ENCODE results near the gene CELA3A. TPM values are rescaled to one million over a fixed set of nuclear protein-coding genes. Genes with fewer than 3 reads are reported as not detected.

CELA3A gene
- total RNA-seq, 4 donors from 2014 or later, result not detected

- no peaks in the 10 kb centered on the region for H3K9me3 ChIP-seq
- H3K4me3 ChIP-seq, result no peak overlapping the region
- WGBS, result 77% methylated on average over 3 of the region's 3 CpGs
- H3K36me3 ChIP-seq, result no peaks in the 10 kb centered on the region
- no peaks in the 10 kb centered on the region for H3K27me3 ChIP-seq
- no peak overlapping the region for H3K27ac ChIP-seq (replicated peaks in 1 of 4)
- DNase-seq (ENCODE audit: extremely low spot score), result no peak
- H3K4me1 ChIP-seq, result peaks cover 9 to 13% (median 12%) of the 10 kb centered on the region in 4 donors
- TF ChIP-seq POLR2AphosphoS5 (IDR thresholded peaks at IDR 0.05) (no peak), CTCF (IDR thresholded peaks at IDR 0.05) (no peak), EP300 (IDR thresholded peaks at IDR 0.05) (no peak), POLR2A (IDR thresholded peaks at IDR 0.05; ENCODE audit: low read depth) (no peak)
- intact Hi-C loops (cut with DNase I), result no loop called here
Observed at GRCh38 chr1:22043198-22043769, 41.8 kb downstream of the CELA3A start.

- no peak overlapping the region for H3K4me3 ChIP-seq
Observed at GRCh38 chr1:22044690-22045420, 43.4 kb downstream of the CELA3A start.

GRCh38 chr1:22045604-22046228, 44.3 kb downstream of the CELA3A start:
- no peak for DNase-seq (ENCODE audit: extremely low spot score)
- 70% methylated on average over 2 of the region's 2 CpGs for WGBS
- intact Hi-C loops (cut with DNase I), result no loop called here
- no peaks in the 10 kb centered on the region for H3K27me3 ChIP-seq
- TF ChIP-seq EP300 (IDR thresholded peaks at IDR 0.05) (no peak), CTCF (IDR thresholded peaks at IDR 0.05) (no peak), POLR2AphosphoS5 (IDR thresholded peaks at IDR 0.05) (no peak), POLR2A (IDR thresholded peaks at IDR 0.05; ENCODE audit: low read depth) (no peak)
- H3K36me3 ChIP-seq, result no peaks in the 10 kb centered on the region
- peaks cover 0 to 3% (median 0%) of the 10 kb centered on the region in 4 donors for H3K4me1 ChIP-seq
- H3K4me3 ChIP-seq, result no peak overlapping the region
- no peaks in the 10 kb centered on the region for H3K9me3 ChIP-seq
- no peak overlapping the region for H3K27ac ChIP-seq (replicated peaks in 1 of 4)

More at GRCh38 chr1:22044690-22045420, 43.4 kb downstream of the CELA3A start:
- TF ChIP-seq POLR2A (IDR thresholded peaks at IDR 0.05; ENCODE audit: low read depth) (no peak), POLR2AphosphoS5 (IDR thresholded peaks at IDR 0.05) (no peak), EP300 (IDR thresholded peaks at IDR 0.05) (no peak), CTCF (IDR thresholded peaks at IDR 0.05) (no peak)
- Histone ChIP-seq H3K27ac (replicated peaks in 1 of 4) (no peak overlapping the region), H3K36me3 (no peaks in the 10 kb centered on the region), H3K4me1 (peaks cover 3 to 8% (median 6%) of the 10 kb centered on the region in 4 donors), H3K27me3 (no peaks in the 10 kb centered on the region), H3K9me3 (no peaks in the 10 kb centered on the region)
- 74% methylated on average over 3 of the region's 3 CpGs for WGBS
- no peak for DNase-seq (ENCODE audit: extremely low spot score)
- intact Hi-C loops (cut with DNase I), result no loop called here

- Histone ChIP-seq H3K9me3 (no peaks in the 10 kb centered on the region), H3K27ac (replicated peaks in 1 of 4) (no peak overlapping the region), H3K4me3 (no peak overlapping the region), H3K4me1 (peaks cover 3 to 7% (median 5%) of the 10 kb centered on the region in 4 donors), H3K36me3 (no peaks in the 10 kb centered on the region), H3K27me3 (no peaks in the 10 kb centered on the region)
- 73% methylated on average over 8 of the region's 8 CpGs for WGBS
- intact Hi-C loops (cut with DNase I), result no loop called here
- no peak for TF ChIP-seq POLR2AphosphoS5 (IDR thresholded peaks at IDR 0.05)
- TF ChIP-seq POLR2A (IDR thresholded peaks at IDR 0.05; ENCODE audit: low read depth), result no peak
- no peak for TF ChIP-seq EP300 (IDR thresholded peaks at IDR 0.05)
- TF ChIP-seq CTCF (IDR thresholded peaks at IDR 0.05), result no peak
- DNase-seq (ENCODE audit: extremely low spot score), result no peak
Observed at GRCh38 chr1:22048351-22049192, 47.1 kb downstream of the CELA3A start.

All from esophagus muscularis mucosa (tissue), 4 donors.